GM20000 (cell line): Measurements from ENCODE around the gene KAT5.

Experiments used
- DNase-seq: peaks from one replicate; pipeline ENCODE4 v3.0.0; 2012; ENCODE audit warnings: low spot score
- CTCF ChIP-seq: IDR thresholded peaks from 2 replicates; pipeline ENCODE4 v1.5.1; 2012; ENCODE audit warnings: mild to moderate bottlenecking, control low read depth; ENCODE audit errors: extremely low read depth, missing control alignments

The KAT5 gene

GRCh38 chr11:65712633-65713076, 603 bp downstream of the KAT5 start:
- DNase-seq = no peak
- no peak for TF ChIP-seq CTCF

- TF ChIP-seq CTCF = no peak
- no peak for DNase-seq
These were observed 1.3 kb downstream of the KAT5 start for GRCh38 chr11:65713212-65713969.

GRCh38 chr11:65714433-65714832, 2.4 kb downstream of the KAT5 start:
- TF ChIP-seq CTCF = no peak
- no peak for DNase-seq

GRCh38 chr11:65716302-65716701, 4.2 kb downstream of the KAT5 start:
- no peak for TF ChIP-seq CTCF
- no peak for DNase-seq

- no peak for TF ChIP-seq CTCF
- DNase-seq = no peak
These were observed 4.8 kb downstream of the KAT5 start for GRCh38 chr11:65716774-65717405.

GRCh38 chr11:65717906-65718305, 5.9 kb downstream of the KAT5 start:
- TF ChIP-seq CTCF = no peak
- DNase-seq = no peak

GRCh38 chr11:65718531-65718930, 6.5 kb downstream of the KAT5 start:
- no peak for TF ChIP-seq CTCF
- no peak for DNase-seq
